Frontal cortex (tissue), 4 donors: Measurements from ENCODE around the gene GADL1. TPM values are rescaled to one million over a fixed set of nuclear protein-coding genes. Genes with fewer than 3 reads are reported as not detected.

Experiments used
- DNase-seq, 2 donors: peaks; one replicate each; pipeline ENCODE4 v3.0.0; 2012; ENCODE audit warnings: low spot score in 2 of 2
- FAIRE-seq: peaks from 2 replicates; lab custom pipeline; 2012; peaks lifted over from hg19 to GRCh38; lab: Jason Lieb, UNC
- total RNA-seq: library from RNA; depleted of rRNA; stranded (reverse); fragments of >200 nt; gene quantifications from one replicate; pipeline ENCODE4 v1.2.3, GENCODE V29; 2014
- donor health status: control.
- donor health status: control.
- donor health status: control.

GADL1 gene
- total RNA-seq, 1 donor from 2014 or later: 5.3 TPM

DNA sequence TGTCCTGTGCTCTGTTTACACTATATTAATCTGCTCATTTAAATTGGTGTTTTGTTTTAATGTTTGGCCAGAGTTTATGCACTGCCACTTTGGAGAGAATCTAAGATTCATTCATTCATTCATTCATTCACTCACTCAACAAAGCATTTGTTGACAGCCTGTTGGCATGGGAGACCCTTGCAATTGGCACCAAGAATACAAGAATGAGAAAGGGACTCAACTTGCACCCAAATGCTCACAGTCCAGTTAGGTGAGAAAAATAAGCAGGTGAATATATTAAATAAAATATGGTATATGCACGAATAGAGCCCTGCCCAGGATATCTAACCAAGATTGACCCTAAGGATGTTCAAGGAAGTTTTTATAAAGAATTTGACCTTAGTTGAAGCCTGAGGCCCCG lies 207.7 kb downstream of the GADL1 start:
- DNase-seq: no peak
- FAIRE-seq: no peak

DNA sequence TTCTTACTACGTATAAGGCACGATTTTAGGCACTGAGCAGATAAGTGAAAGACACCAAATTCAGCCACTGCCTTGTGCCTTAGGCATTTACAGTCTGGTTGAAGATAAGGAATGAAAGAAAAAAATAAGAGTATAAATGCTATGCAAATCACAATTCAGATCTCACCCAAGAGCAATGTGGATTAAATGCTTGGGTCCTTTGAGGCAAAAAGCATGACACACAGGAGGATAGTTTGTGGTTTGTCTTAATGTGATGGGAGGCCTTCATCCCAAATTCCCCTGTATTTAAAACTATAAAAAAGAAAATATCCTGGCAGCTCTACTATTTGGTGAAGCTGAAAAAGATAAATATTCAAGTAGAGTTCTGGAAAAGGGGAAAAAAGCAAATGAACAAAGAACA lies 208.3 kb downstream of the GADL1 start:
- FAIRE-seq (no peak), DNase-seq (no peak)

DNA sequence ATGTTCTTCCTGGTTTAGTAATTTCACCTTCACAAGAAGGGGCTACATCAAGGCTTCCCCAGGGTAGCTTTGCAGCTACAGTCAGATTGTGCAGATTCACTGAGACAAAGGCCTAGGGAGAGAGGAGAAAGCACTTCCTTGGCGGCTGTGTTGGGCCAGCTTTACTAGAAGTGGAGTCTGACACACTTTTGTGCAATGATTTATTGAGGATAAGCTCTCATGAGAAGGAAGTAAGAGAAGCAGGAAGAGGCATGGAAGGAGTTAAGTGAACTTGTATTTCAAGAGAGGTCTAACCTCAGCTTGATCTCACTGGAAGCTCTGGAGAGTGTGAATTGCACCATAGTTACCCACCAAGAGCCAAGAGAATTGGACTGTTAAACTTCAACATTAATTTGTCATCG lies 209.2 kb downstream of the GADL1 start:
- DNase-seq: no peak
- no peak for FAIRE-seq

DNA sequence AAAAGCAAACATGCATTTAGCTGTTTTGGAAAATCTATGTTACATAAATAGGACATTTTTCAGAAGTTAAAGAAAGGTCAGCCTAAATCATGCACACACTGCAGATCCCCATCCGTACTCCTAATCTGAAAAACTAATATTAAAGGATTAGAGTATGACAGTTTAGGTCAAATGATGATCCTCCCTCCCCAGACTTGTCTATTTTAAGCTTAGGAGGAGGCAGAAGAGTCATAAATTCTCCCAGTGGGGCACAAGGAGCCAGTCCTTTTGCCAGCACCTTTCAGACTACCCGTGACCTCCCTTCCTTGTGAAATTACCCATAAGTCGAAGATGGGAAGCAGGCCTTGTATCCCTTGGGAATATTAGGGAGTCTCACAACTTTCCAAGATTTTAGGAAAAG lies 210.1 kb downstream of the GADL1 start:
- FAIRE-seq (no peak), DNase-seq (no peak)

DNA sequence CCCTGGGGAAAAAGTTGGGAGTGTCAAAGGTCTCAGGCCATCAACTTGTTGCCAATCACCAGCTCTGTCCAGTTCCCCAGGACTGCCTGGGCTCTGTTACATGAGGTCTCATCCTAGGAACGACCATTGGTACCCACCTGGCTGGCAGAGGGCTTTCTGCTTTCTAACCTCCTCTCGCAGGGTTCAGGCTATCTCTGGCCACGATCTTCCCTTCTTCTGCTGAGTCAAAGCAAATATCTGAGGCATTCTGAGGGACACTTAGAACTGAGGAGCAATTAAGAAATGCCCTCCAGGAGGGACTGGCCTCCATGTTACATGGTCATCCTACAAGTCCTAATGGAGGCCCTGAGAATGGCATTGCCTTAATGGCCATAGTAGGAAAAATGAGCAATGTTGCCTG lies 210.7 kb downstream of the GADL1 start:
- FAIRE-seq: no peak
- DNase-seq: no peak

DNA sequence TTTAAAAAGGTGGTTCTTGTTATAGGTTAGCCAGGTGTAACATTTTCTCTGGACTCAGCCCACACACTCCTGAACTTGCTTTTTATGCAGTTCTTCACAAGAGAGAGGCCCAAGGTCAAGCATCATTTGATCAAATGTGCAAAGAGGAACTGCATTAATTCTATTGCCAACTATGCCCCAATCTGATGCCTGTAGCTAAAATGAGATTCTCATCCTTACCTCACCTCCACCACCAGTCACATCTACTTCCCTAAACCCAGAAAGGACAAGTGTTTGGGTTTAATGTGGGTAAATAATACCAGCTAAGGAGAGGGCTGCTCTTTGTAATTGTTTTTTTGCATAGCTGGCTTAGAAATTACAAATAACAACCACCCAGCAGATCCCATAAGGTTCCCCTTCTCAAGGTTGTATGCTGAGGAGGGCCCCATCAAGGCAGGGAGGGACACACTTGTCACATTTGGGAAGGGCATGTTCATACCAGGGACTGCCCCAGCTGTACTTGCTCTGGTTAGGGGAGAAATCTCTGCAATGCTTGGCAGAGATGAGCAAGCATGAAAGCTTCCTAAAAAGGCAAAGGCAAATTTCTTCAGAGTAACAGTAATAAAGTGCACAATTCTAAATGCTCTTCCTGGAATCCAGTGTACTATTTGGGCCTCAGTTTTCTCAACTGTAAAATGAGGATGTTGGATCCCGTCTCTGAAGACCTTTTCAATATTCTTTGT lies 211.9 kb downstream of the GADL1 start:
- DNase-seq (no peak), FAIRE-seq (no peak)

DNA sequence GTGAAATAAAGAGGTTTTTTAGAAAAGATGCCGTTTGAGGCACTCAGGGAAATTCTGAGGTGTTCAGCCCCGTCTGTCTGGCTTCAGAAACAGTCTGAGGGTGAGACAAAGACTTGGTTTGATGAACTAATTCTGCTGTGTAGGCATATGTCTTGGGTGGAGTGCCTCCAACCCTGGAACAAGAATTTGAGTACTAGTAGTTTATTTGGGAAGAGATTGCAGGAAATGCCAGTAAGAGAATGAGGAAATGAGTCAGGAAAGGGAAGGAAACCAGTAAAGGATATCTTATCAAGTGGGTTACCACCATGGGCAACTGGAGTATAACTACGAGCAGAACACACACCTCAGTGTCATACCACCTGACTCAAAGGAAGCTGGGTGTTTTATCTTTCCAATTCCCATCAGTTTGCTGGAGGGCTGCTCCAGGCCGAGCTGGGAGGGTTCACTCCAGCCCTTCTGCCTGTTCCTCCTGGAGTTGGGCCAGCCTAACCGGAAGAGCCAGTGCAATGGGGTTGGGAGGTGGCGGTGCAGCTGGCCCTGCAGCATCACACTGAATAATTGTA lies 212.7 kb downstream of the GADL1 start:
- FAIRE-seq: no peak
- DNase-seq: no peak

DNA sequence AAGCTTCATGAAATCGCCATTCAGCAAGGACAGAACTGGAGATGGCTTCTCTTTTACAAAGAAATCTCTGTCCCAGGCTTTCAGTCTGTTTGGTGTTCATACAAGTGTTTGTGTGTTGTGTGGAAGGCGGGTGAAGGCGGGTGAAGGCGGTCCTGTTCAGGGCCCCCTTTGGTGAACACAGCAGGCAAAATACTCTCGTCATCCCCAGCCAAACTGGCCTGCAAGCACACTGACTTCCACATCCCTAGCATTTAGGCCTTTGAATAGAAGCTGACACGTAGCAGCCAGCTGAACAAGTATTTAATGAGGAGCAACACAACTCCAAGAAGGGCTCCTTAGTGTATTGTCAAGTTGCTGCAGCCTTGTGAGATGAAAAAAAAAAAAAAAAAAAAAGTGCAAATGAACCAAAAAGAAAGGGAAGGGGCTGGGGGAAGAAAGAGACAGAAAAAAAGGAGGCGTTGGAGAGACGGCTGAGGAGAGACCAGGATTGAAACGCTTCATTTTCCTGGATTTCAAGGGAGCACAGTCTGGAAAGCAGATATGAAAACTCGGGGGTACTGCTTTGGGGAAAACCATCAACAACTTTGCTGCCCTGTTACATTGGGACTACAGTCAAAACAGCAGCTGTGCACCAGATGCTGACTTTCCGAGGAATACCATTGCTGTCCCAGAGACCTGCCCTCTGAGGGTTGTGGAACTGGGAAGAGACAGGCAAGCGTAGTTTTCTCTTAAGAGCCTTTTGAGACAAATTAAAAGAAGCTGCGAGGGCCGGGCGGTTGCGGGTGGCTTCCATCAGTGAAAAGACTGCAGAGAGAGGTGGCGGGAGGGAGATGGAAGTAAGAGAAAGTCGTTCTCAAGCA lies 213.4 kb downstream of the GADL1 start:
- no peak for FAIRE-seq

DNA sequence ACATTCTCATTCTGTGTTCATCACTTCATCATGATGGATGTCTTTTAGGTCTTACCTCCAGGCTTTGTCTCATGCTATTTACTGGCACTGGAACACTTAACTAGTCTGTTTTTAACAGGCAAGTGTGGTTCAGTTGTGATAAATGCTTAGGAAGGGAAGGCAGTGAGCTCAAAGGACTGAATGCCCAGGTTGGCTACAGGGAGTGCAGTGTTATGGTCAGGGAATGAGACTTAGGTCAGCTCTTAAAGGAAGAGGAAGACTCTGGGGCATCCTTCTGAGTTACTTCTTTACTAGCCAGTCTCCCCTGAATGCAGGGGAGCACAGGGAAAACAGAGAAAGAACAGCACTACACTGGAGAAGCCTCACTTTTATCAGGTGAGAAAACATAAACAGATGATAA lies 215.4 kb downstream of the GADL1 start:
- DNase-seq (no peak), FAIRE-seq (no peak)

More for the DNA sequence above, 213.4 kb downstream of the GADL1 start:
- peak; percentile 36 to 38 for DNase-seq

DNA sequence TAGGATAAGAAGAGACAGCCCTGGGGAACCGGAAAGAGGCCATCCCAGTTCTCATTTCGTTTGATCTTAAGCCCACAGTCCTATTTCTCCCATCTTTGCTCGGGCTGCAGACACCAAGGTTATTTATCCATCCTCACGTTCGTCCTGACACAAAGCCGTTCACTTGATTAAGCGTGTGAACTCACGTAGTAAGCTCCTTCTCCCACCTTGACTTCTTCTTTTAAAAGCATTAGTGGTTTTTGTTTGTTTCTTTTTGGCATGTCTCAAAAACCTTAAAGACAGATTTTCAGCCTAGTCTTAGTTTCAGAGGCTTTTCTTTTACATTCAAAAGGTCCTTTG lies 217.1 kb downstream of the GADL1 start:
- no peak for FAIRE-seq

DNA sequence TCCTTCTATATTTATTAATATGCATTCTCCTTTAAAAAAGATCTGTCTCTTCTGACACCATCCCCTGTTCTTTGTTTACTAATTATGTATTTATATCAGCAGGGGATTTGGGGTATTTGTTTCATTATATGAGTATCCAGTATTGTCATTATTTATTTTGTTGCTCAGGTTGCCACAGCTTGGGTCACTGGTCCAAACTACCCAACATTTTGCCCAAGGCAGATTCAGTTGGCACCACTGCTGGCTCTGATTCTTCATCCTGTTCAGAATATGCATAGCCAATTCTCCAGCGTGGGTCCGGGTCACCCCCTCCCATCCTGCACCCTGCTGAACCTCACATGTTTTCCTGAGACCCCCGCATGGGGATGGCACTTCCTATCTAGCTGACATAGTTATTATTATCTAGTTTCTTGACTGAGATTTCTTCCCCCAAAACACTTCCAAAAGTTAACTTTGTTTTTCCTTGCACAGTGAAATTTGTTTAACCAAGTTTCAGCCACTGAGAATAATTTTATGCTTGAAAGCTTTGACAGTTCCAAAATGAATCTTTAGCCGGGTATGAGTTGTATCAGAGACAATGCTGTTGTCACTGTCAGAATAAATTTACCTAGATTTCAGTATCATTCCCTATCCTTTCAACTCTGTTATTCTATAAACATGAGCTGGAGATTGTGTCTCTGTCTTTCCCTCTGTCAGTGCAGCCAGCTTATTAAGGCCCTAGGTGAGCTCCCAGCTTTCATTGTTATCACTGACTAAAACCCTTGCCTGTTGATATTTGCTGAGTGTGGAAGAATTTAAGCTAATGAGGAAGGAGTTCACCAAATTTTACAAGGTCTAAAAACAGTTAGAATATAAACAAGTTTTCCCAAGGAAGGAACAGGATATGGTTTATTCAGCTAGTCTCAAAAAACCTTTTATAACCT lies 217.8 kb downstream of the GADL1 start:
- FAIRE-seq (no peak), DNase-seq (no peak)

More for the DNA sequence above, 217.1 kb downstream of the GADL1 start:
- DNase-seq: no peak
